Mesodermal cell (in vitro differentiated cells): ENCODE results near the gene FKBP8.

Experiments
- H3K27ac ChIP-seq: 2 replicates; pipeline ENCODE4 v1.7.0; 2013; ENCODE audit warnings: mild to moderate bottlenecking, low read depth, low read length, moderate library complexity; ENCODE audit not compliant: severe bottlenecking
- H3K36me3 ChIP-seq: 2 replicates; pipeline ENCODE4 v1.7.1; 2013; ENCODE audit warnings: mild to moderate bottlenecking, low read length, moderate library complexity; ENCODE audit not compliant: control insufficient read depth, insufficient read depth
- H3K4me1 ChIP-seq: one replicate; pipeline ENCODE4 v1.7.1; 2013; ENCODE audit warnings: mild to moderate bottlenecking, low read length; ENCODE audit not compliant: insufficient read depth, control insufficient read depth, poor library complexity, severe bottlenecking
- H3K4me3 ChIP-seq: 2 replicates; pipeline ENCODE4 v1.7.0; 2013; ENCODE audit warnings: low read length, control low read depth, mild to moderate bottlenecking; ENCODE audit not compliant: insufficient read depth, poor library complexity, severe bottlenecking; ENCODE audit errors: extremely low read depth
- H3K9me3 ChIP-seq: 2 replicates; pipeline ENCODE4 v1.7.1; 2013; ENCODE audit warnings: mild to moderate bottlenecking, low read length, moderate library complexity; ENCODE audit not compliant: control insufficient read depth
- WGBS, 2 experiments: methylation state at CpG; one replicate each; pipeline ENCODE4 v1.1.5; 2013; ENCODE audit warnings: missing lambda C conversion rate in 2 of 2; ENCODE audit not compliant: insufficient coverage in 2 of 2; 5-methylcytosine and 5-hydroxymethylcytosine counted together

FKBP8 gene

GRCh38 chr19:18519962-18520847, 23.2 kb downstream of the FKBP8 start:
- H3K27ac ChIP-seq: peak overlapping the region; percentile 98
- 26 to 28% methylated on average over 11 to 12 of the region's 22 CpGs for WGBS, 2 experiments
- peak overlapping the region; percentile 96 for H3K4me3 ChIP-seq
- H3K9me3 ChIP-seq: no peaks in the 10 kb centered on the region
- H3K4me1 ChIP-seq: peaks cover 17% of the 10 kb centered on the region
- H3K36me3 ChIP-seq: peaks cover 4% of the 10 kb centered on the region

GRCh38 chr19:18518639-18519038, 24.7 kb downstream of the FKBP8 start:
- WGBS, 2 experiments: 94 to 97% methylated on average over 9 of the region's 9 CpGs
- Histone ChIP-seq H3K9me3 (no peaks in the 10 kb centered on the region), H3K4me1 (peaks cover 24% of the 10 kb centered on the region), H3K36me3 (peaks cover 4% of the 10 kb centered on the region), H3K4me3 (no peak overlapping the region), H3K27ac (no peak overlapping the region)

- no peak overlapping the region for H3K4me3 ChIP-seq
- H3K36me3 ChIP-seq: peaks cover 4% of the 10 kb centered on the region
- WGBS, 2 experiments: 91 to 96% methylated on average over 3 to 4 of the region's 4 CpGs
- H3K9me3 ChIP-seq: no peaks in the 10 kb centered on the region
- peaks cover 24% of the 10 kb centered on the region for H3K4me1 ChIP-seq
- no peak overlapping the region for H3K27ac ChIP-seq
Measured at GRCh38 chr19:18517606-18518005, 25.8 kb downstream of the FKBP8 start.

GRCh38 chr19:18515959-18516358, 27.4 kb downstream of the FKBP8 start:
- H3K36me3 ChIP-seq: peaks cover 4% of the 10 kb centered on the region
- H3K4me1 ChIP-seq: peaks cover 24% of the 10 kb centered on the region
- 74 to 85% methylated on average over 5 of the region's 5 CpGs for WGBS, 2 experiments
- no peak overlapping the region for H3K4me3 ChIP-seq
- no peaks in the 10 kb centered on the region for H3K9me3 ChIP-seq
- H3K27ac ChIP-seq: no peak overlapping the region

- H3K36me3 ChIP-seq: peaks cover 4% of the 10 kb centered on the region
- no peak overlapping the region for H3K27ac ChIP-seq
- WGBS, 2 experiments: 82 to 83% methylated on average over 15 to 16 of the region's 17 CpGs
Measured at GRCh38 chr19:18514800-18515682, 28.3 kb downstream of the FKBP8 start.

GRCh38 chr19:18513868-18514267, 29.5 kb downstream of the FKBP8 start:
- H3K27ac ChIP-seq: no peak overlapping the region

More at GRCh38 chr19:18514800-18515682, 28.3 kb downstream of the FKBP8 start:
- Histone ChIP-seq H3K9me3 (no peaks in the 10 kb centered on the region), H3K4me1 (peaks cover 24% of the 10 kb centered on the region), H3K4me3 (no peak overlapping the region)

GRCh38 chr19:18510216-18510615, 33.2 kb downstream of the FKBP8 start:
- Histone ChIP-seq H3K9me3 (no peaks in the 10 kb centered on the region), H3K4me1 (peaks cover 21% of the 10 kb centered on the region)
- WGBS, 2 experiments: 93 to 98% methylated on average over 6 to 8 of the region's 8 CpGs

More at GRCh38 chr19:18513868-18514267, 29.5 kb downstream of the FKBP8 start:
- Histone ChIP-seq H3K9me3 (no peaks in the 10 kb centered on the region), H3K36me3 (no peaks in the 10 kb centered on the region), H3K4me1 (peaks cover 16% of the 10 kb centered on the region), H3K4me3 (no peak overlapping the region)
- WGBS, 2 experiments: 84 to 89% methylated on average over 8 to 9 of the region's 11 CpGs

GRCh38 chr19:18508585-18508984, 34.8 kb downstream of the FKBP8 start:
- peaks cover 3% of the 10 kb centered on the region for H3K36me3 ChIP-seq
- 89 to 96% methylated on average over 3 to 4 of the region's 7 CpGs for WGBS, 2 experiments
- peaks cover 17% of the 10 kb centered on the region for H3K4me1 ChIP-seq
- H3K27ac ChIP-seq: no peak overlapping the region
- no peak overlapping the region for H3K4me3 ChIP-seq
- no peaks in the 10 kb centered on the region for H3K9me3 ChIP-seq

More at GRCh38 chr19:18510216-18510615, 33.2 kb downstream of the FKBP8 start:
- Histone ChIP-seq H3K36me3 (peaks cover 3% of the 10 kb centered on the region), H3K4me3 (no peak overlapping the region), H3K27ac (no peak overlapping the region)

GRCh38 chr19:18507727-18508440, 35.5 kb downstream of the FKBP8 start:
- Histone ChIP-seq H3K9me3 (no peaks in the 10 kb centered on the region), H3K4me1 (peaks cover 17% of the 10 kb centered on the region), H3K27ac (peak overlapping the region; percentile 64), H3K4me3 (no peak overlapping the region), H3K36me3 (peaks cover 3% of the 10 kb centered on the region)
- WGBS, 2 experiments: 88 to 90% methylated on average over 7 to 9 of the region's 11 CpGs
